Measurements from ENCODE around the gene CEACAM21. TPM values are rescaled to one million over a fixed set of nuclear protein-coding genes. Genes with fewer than 3 reads are reported as not detected.

The CEACAM21 gene
- total RNA-seq, 2 donors from 2014 or later, result 0.44 to 0.51 TPM

GRCh38 chr19:41595258-41595889 lies 19.4 kb downstream of the CEACAM21 start:
- H3K4me3 Mint-ChIP-seq, result no peak overlapping the region
- Histone ChIP-seq H3K36me3 (ENCODE audit: control insufficient read depth, insufficient read depth, low read length) (no peaks in the 10 kb centered on the region), H3K27ac (ENCODE audit: low read depth, low read length) (no peak overlapping the region), H3K9ac (ENCODE audit: extremely low read depth, low read length, poor library complexity, severe bottlenecking) (no peak overlapping the region), H3K27me3 (ENCODE audit: control insufficient read depth, insufficient read depth, low read length, poor library complexity, severe bottlenecking) (peaks cover 17% of the 10 kb centered on the region), H3K9me3 (ENCODE audit: control insufficient read depth, low read length) (no peaks in the 10 kb centered on the region), H3K4me3 (ENCODE audit: low read length) (no peak overlapping the region), H3K4me1 (ENCODE audit: control insufficient read depth, insufficient read depth, low read length) (no peaks in the 10 kb centered on the region)
- TF ChIP-seq, protein P1, sequence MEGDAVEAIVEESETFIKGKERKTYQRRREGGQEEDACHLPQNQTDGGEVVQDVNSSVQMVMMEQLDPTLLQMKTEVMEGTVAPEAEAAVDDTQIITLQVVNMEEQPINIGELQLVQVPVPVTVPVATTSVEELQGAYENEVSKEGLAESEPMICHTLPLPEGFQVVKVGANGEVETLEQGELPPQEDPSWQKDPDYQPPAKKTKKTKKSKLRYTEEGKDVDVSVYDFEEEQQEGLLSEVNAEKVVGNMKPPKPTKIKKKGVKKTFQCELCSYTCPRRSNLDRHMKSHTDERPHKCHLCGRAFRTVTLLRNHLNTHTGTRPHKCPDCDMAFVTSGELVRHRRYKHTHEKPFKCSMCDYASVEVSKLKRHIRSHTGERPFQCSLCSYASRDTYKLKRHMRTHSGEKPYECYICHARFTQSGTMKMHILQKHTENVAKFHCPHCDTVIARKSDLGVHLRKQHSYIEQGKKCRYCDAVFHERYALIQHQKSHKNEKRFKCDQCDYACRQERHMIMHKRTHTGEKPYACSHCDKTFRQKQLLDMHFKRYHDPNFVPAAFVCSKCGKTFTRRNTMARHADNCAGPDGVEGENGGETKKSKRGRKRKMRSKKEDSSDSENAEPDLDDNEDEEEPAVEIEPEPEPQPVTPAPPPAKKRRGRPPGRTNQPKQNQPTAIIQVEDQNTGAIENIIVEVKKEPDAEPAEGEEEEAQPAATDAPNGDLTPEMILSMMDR (conservative IDR thresholded peaks at IDR 0.05), result peak; percentile 74
- H3K27me3 Mint-ChIP-seq (ENCODE audit: insufficient read depth), result peaks cover 18% of the 10 kb centered on the region
- DNase-seq, result peak; percentile 83
- no peaks in the 10 kb centered on the region for H3K36me3 Mint-ChIP-seq (ENCODE audit: low read depth)
- peaks cover 21% of the 10 kb centered on the region for H3K9me3 Mint-ChIP-seq
- WGBS, 2 experiments (ENCODE audit: insufficient coverage in 1 of 2, insufficient read length in 1 of 2), result 26 to 100% methylated on average over 1 to 4 of the region's 4 CpGs
- H3K27ac Mint-ChIP-seq, result no peak overlapping the region
- peaks cover 5% of the 10 kb centered on the region for H3K4me1 Mint-ChIP-seq

DNA sequence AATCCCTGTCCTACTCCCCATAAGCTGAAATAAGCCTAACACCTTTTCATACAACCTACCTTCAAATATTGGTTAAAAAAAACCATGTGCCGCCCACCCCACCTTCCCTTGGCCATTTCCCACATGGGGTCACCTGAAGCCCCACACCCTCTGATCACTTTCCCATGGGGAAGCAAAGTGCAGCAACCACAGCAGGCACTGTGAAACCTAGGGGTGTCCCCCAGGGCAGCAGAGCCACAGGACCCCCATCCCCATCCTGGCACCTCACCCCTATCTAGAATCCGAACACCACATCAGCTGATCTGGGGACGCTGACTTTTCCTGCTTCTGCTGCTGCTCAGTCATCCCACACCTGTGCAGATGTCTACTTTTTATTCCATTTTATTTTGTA lies 19.9 kb downstream of the CEACAM21 start:
- Mint-ChIP-seq H3K27ac (no peak overlapping the region), H3K4me1 (peaks cover 9% of the 10 kb centered on the region), H3K36me3 (ENCODE audit: low read depth) (no peaks in the 10 kb centered on the region), H3K9me3 (peaks cover 21% of the 10 kb centered on the region), H3K27me3 (ENCODE audit: insufficient read depth) (peaks cover 20% of the 10 kb centered on the region), H3K4me3 (no peak overlapping the region)
- H3K4me1 ChIP-seq (ENCODE audit: control insufficient read depth, insufficient read depth, low read length), result no peaks in the 10 kb centered on the region
- H3K9ac ChIP-seq (ENCODE audit: extremely low read depth, low read length, poor library complexity, severe bottlenecking), result no peak overlapping the region
- 45 to 80% methylated on average over 1 to 3 of the region's 3 CpGs for whole genome bisulfite sequencing, 2 experiments (ENCODE audit: insufficient coverage in 1 of 2, insufficient read length in 1 of 2)
- no peaks in the 10 kb centered on the region for H3K9me3 ChIP-seq (ENCODE audit: control insufficient read depth, low read length)
- no peaks in the 10 kb centered on the region for H3K36me3 ChIP-seq (ENCODE audit: control insufficient read depth, insufficient read depth, low read length)
- no peak for DNase-seq
- no peak overlapping the region for H3K27ac ChIP-seq (ENCODE audit: low read depth, low read length)
- no peak overlapping the region for H3K4me3 ChIP-seq (ENCODE audit: low read length)
- TF ChIP-seq, protein P1 (conservative IDR thresholded peaks at IDR 0.05), result no peak
- H3K27me3 ChIP-seq (ENCODE audit: control insufficient read depth, insufficient read depth, low read length, poor library complexity, severe bottlenecking), result peaks cover 17% of the 10 kb centered on the region

DNA sequence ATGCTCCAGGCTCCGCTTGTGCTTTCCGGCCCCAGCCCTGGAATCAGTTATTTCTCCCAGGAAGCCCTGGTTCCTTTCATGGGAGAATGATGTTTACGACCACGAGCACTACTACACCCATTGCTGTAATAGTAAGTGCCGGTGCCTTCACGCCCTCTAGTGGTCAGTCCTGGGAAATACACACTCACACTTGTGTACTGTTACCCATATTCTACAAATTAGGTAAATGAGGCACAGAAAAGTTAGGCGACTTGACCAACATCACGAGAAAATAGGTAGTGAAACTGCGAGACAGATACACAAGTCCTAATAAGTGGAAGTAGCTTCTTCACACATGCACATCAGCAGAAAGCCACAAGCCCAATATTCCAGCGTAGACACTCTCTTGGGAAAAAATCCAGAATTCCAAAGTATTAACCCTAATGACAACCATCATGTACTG lies 21.7 kb downstream of the CEACAM21 start:
- Histone ChIP-seq H3K4me1 (ENCODE audit: control insufficient read depth, insufficient read depth, low read length) (no peaks in the 10 kb centered on the region), H3K27me3 (ENCODE audit: control insufficient read depth, insufficient read depth, low read length, poor library complexity, severe bottlenecking) (peaks cover 17% of the 10 kb centered on the region), H3K9ac (ENCODE audit: extremely low read depth, low read length, poor library complexity, severe bottlenecking) (no peak overlapping the region), H3K4me3 (ENCODE audit: low read length) (no peak overlapping the region), H3K9me3 (ENCODE audit: control insufficient read depth, low read length) (no peaks in the 10 kb centered on the region), H3K27ac (ENCODE audit: low read depth, low read length) (no peak overlapping the region), H3K36me3 (ENCODE audit: control insufficient read depth, insufficient read depth, low read length) (no peaks in the 10 kb centered on the region)
- Mint-ChIP-seq H3K4me3 (no peak overlapping the region), H3K27me3 (ENCODE audit: insufficient read depth) (peaks cover 29% of the 10 kb centered on the region), H3K9me3 (peaks cover 17% of the 10 kb centered on the region), H3K27ac (no peak overlapping the region), H3K36me3 (ENCODE audit: low read depth) (no peaks in the 10 kb centered on the region), H3K4me1 (peaks cover 9% of the 10 kb centered on the region)
- 0 to 15% methylated on average over 6 to 10 of the region's 10 CpGs for WGBS, 2 experiments (ENCODE audit: insufficient coverage in 1 of 2, insufficient read length in 1 of 2)
- peak; percentile 87 for DNase-seq
- TF ChIP-seq, protein P1 (conservative IDR thresholded peaks at IDR 0.05), result peak; percentile 91
